ENCODE results near the gene FADS2. TPM values are rescaled to one million over a fixed set of nuclear protein-coding genes. Genes with fewer than 3 reads are reported as not detected.

FADS2 gene
- 327 to 428 TPM (median 371 TPM) in 5 replicates for total RNA-seq (2022; extraction: Qiagen RNA extraction)

GRCh38 chr11:61827571-61828378, at the start of gene FADS2:
FADS2 (plus strand) TSS chr11:61828300; CDS start chr11:61828391, 91 bp downstream.

GRCh38 chr11:61792310-61793082, 35.6 kb upstream of the FADS2 start, which contains the start of the genes FEN1 and TMEM258:
FEN1 (plus strand) TSS chr11:61792911; CDS start chr11:61795362, 2,451 bp downstream.
TMEM258 (minus strand) TSS chr11:61792599; CDS start chr11:61792558, 41 bp downstream.

GRCh38 chr11:61816736-61817455, 11.2 kb upstream of the FADS2 start, which contains the start of gene FADS1:
FADS1 (minus strand) TSS chr11:61817003; CDS start chr11:61816929, 74 bp downstream.

GRCh38 chr11:61891331-61892084, 63.4 kb downstream of the FADS2 start, which contains the start of gene FADS3:
FADS3 (minus strand) TSS chr11:61891545; CDS start chr11:61891381, 164 bp downstream.

Other genes with a start within 250 kb of the FADS2 start
- gene SYT7, start 247.2 kb upstream of the FADS2 start, total RNA-seq (2022; extraction: Qiagen RNA extraction): 0.84 to 1.3 TPM (median 1.2 TPM) in 5 replicates
- gene DAGLA, start 147.9 kb upstream of the FADS2 start, total RNA-seq (2022; extraction: Qiagen RNA extraction): 3.8 to 7.1 TPM (median 6.5 TPM) in 5 replicates
- gene MYRF, start 75.7 kb upstream of the FADS2 start, total RNA-seq (2022; extraction: Qiagen RNA extraction): 14.2 to 21.4 TPM (median 18.9 TPM) in 5 replicates
- 214 to 277 TPM (median 234 TPM) in 5 replicates for gene TMEM258, start 35.7 kb upstream of the FADS2 start, total RNA-seq (2022; extraction: Qiagen RNA extraction)
- gene FEN1, start 35.4 kb upstream of the FADS2 start, total RNA-seq (2022; extraction: Qiagen RNA extraction): 90.3 to 108 TPM (median 97.7 TPM) in 5 replicates
- 162 to 234 TPM (median 202 TPM) in 5 replicates for gene FADS1, start 11.3 kb upstream of the FADS2 start, total RNA-seq (2022; extraction: Qiagen RNA extraction)
- gene FADS3, start 63.2 kb downstream of the FADS2 start, total RNA-seq (2022; extraction: Qiagen RNA extraction): 61.4 to 86.5 TPM (median 79.0 TPM) in 5 replicates
- 16.0 to 23.0 TPM (median 19.1 TPM) in 5 replicates for gene RAB3IL1, start 89.3 kb downstream of the FADS2 start, total RNA-seq (2022; extraction: Qiagen RNA extraction)
- gene BEST1, start 122.1 kb downstream of the FADS2 start, total RNA-seq (2022; extraction: Qiagen RNA extraction): 1.9 to 3.9 TPM (median 2.6 TPM) in 5 replicates
- 12,014 to 20,729 TPM (median 18,049 TPM) in 5 replicates for gene FTH1, start 139.3 kb downstream of the FADS2 start, total RNA-seq (2022; extraction: Qiagen RNA extraction)